ENCODE results near the gene TPO. TPM values are rescaled to one million over a fixed set of nuclear protein-coding genes. Genes with fewer than 3 reads are reported as not detected.

TPO gene
- polyA plus RNA-seq (2012; ENCODE audit: insufficient read depth, insufficient read length, low read depth): 0.20 TPM

- no peak for DNase-seq
- Histone ChIP-seq H3K4me3 (ENCODE audit: low read depth, low read length) (no peak within 1 kb of the TSS), H3K4me1 (no peaks in the 10 kb centered on the region), H3K27me3 (no peaks in the 10 kb centered on the region), H3K36me3 (no peaks in the 10 kb centered on the region), H3K9me3 (no peaks in the 10 kb centered on the region)
- TF ChIP-seq CTCF (IDR thresholded peaks at IDR 0.05; ENCODE audit: low read depth, low read length): no peak
Observed at GRCh38 chr2:1413156-1413710, at the start of gene TPO. TSS of gene TPO (plus strand) at chr2:1413463. CDS start at chr2:1414409, 946 bp downstream.

GRCh38 chr2:1366546-1367134 is 46.6 kb upstream of the TPO start:
- H3K4me1 ChIP-seq: no peaks in the 10 kb centered on the region
- H3K4me3 ChIP-seq (ENCODE audit: low read depth, low read length): peak overlapping the region; percentile 6; the same call in 1 of the 2 replicates
- H3K27me3 ChIP-seq: no peaks in the 10 kb centered on the region
- peak; percentile 39 for DNase-seq
- no peaks in the 10 kb centered on the region for H3K9me3 ChIP-seq
- no peak for TF ChIP-seq CTCF (IDR thresholded peaks at IDR 0.05; ENCODE audit: low read depth, low read length)
- H3K36me3 ChIP-seq: no peaks in the 10 kb centered on the region

GRCh38 chr2:1367601-1368000 is 45.7 kb upstream of the TPO start:
- Histone ChIP-seq H3K4me1 (no peaks in the 10 kb centered on the region), H3K36me3 (no peaks in the 10 kb centered on the region), H3K9me3 (no peaks in the 10 kb centered on the region), H3K4me3 (ENCODE audit: low read depth, low read length) (no peak overlapping the region), H3K27me3 (no peaks in the 10 kb centered on the region)
- DNase-seq: no peak
- TF ChIP-seq CTCF (IDR thresholded peaks at IDR 0.05; ENCODE audit: low read depth, low read length): no peak

DNA sequence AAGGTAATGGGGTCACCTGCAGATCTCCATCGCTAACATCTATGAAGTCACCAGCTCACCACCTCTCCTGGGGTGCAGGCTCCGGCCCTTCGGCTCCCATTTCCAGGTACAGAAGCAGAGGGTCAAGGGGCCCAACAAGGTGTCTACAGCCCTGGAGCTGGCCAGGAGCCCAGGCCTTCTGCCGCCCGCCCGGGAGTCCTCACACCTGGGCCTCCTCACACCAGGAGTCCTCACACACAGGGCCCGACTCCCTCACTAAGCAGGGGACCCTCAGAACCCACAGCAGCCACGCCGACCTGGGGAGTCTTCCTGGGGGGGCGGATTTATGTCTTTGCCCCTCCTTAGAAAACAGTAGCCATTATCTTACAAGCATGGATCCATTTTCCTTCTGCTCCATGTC is 43.4 kb upstream of the TPO start:
- DNase-seq: no peak
- TF ChIP-seq CTCF (IDR thresholded peaks at IDR 0.05; ENCODE audit: low read depth, low read length): no peak
- no peak overlapping the region for H3K4me3 ChIP-seq (ENCODE audit: low read depth, low read length)
- H3K4me1 ChIP-seq: no peaks in the 10 kb centered on the region
- no peaks in the 10 kb centered on the region for H3K36me3 ChIP-seq
- no peaks in the 10 kb centered on the region for H3K9me3 ChIP-seq
- no peaks in the 10 kb centered on the region for H3K27me3 ChIP-seq

GRCh38 chr2:1370461-1370860 is 42.8 kb upstream of the TPO start:
- no peak for DNase-seq
- Histone ChIP-seq H3K9me3 (no peaks in the 10 kb centered on the region), H3K27me3 (no peaks in the 10 kb centered on the region), H3K36me3 (no peaks in the 10 kb centered on the region), H3K4me1 (no peaks in the 10 kb centered on the region), H3K4me3 (ENCODE audit: low read depth, low read length) (no peak overlapping the region)
- TF ChIP-seq CTCF (IDR thresholded peaks at IDR 0.05; ENCODE audit: low read depth, low read length): no peak

- Histone ChIP-seq H3K9me3 (no peaks in the 10 kb centered on the region), H3K27me3 (no peaks in the 10 kb centered on the region), H3K4me3 (ENCODE audit: low read depth, low read length) (no peak overlapping the region), H3K36me3 (no peaks in the 10 kb centered on the region), H3K4me1 (no peaks in the 10 kb centered on the region)
- DNase-seq: no peak
- TF ChIP-seq CTCF (IDR thresholded peaks at IDR 0.05; ENCODE audit: low read depth, low read length): no peak
Observed at GRCh38 chr2:1371082-1371481, 42.2 kb upstream of the TPO start.
